Right lobe of liver (tissue), 4 donors: ENCODE data around the gene HERC6.

ENCODE experiments used
- CTCF ChIP-seq, 4 donors: fragments of 200-600 bp in 3 of 4; fragments of 450-650 bp in 1 of 4; IDR thresholded peaks; one replicate each; pipeline versions ENCODE4 v1.5.1 to v1.8.0; 2016 to 2022; ENCODE audit warnings: antibody characterized with exemption in 4 of 4, mild to moderate bottlenecking in 2 of 4
- POLR2A ChIP-seq: fragments of 450-650 bp; IDR thresholded peaks from one replicate; pipeline ENCODE4 v1.6.1; 2017; ENCODE audit warnings: antibody characterized with exemption, mild to moderate bottlenecking
- donor health status: DM: no; HTN: no; CAD: no.
- donor health status: DM: no; HTN: no; CAD: no.
- donor health status: DM: no; HTN: yes; CAD: no.

- TF ChIP-seq CTCF (IDR thresholded peaks at IDR 0.05) (no peak), POLR2A (no peak)
These were observed 66.6 kb downstream of the HERC6 start for GRCh38 chr4:88445252-88445651.
